ENCODE measurements around the gene ARHGAP26. TPM values are rescaled to one million over a fixed set of nuclear protein-coding genes. Genes with fewer than 3 reads are reported as not detected.

Gene ARHGAP26
- total and polyA plus RNA-seq, 2 experiments from 2014 or later, result 9.5 to 16.8 TPM

GRCh38 chr5:143080407-143080806, 310.2 kb downstream of the ARHGAP26 start (continued):
- TF ChIP-seq, protein P1, sequence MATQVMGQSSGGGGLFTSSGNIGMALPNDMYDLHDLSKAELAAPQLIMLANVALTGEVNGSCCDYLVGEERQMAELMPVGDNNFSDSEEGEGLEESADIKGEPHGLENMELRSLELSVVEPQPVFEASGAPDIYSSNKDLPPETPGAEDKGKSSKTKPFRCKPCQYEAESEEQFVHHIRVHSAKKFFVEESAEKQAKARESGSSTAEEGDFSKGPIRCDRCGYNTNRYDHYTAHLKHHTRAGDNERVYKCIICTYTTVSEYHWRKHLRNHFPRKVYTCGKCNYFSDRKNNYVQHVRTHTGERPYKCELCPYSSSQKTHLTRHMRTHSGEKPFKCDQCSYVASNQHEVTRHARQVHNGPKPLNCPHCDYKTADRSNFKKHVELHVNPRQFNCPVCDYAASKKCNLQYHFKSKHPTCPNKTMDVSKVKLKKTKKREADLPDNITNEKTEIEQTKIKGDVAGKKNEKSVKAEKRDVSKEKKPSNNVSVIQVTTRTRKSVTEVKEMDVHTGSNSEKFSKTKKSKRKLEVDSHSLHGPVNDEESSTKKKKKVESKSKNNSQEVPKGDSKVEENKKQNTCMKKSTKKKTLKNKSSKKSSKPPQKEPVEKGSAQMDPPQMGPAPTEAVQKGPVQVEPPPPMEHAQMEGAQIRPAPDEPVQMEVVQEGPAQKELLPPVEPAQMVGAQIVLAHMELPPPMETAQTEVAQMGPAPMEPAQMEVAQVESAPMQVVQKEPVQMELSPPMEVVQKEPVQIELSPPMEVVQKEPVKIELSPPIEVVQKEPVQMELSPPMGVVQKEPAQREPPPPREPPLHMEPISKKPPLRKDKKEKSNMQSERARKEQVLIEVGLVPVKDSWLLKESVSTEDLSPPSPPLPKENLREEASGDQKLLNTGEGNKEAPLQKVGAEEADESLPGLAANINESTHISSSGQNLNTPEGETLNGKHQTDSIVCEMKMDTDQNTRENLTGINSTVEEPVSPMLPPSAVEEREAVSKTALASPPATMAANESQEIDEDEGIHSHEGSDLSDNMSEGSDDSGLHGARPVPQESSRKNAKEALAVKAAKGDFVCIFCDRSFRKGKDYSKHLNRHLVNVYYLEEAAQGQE (IDR thresholded peaks at IDR 0.05; ENCODE audit: unreplicated experiment), result no peak

GRCh38 chr5:143080982-143081381, 310.8 kb downstream of the ARHGAP26 start:
- H3K36me3 Mint-ChIP-seq (ENCODE audit: low read depth), result no peaks in the 10 kb centered on the region
- H3K9me3 Mint-ChIP-seq, result no peaks in the 10 kb centered on the region
- Histone ChIP-seq H3F3A (replicated peaks; ENCODE audit: low read depth) (no peaks in the 10 kb centered on the region), H2AFZ (no peak overlapping the region), H3K4me2 (no peak overlapping the region), H4K20me1 (replicated peaks; ENCODE audit: insufficient read depth) (no peaks in the 10 kb centered on the region), H3K4me3 (no peak overlapping the region), H3K9me2 (ENCODE audit: insufficient read depth) (peaks cover 2% of the 10 kb centered on the region; the same call in 1 of the 2 replicates), H3K79me2 (replicated peaks; ENCODE audit: insufficient read depth) (no peaks in the 10 kb centered on the region), H3K27me3 (ENCODE audit: insufficient read depth) (no peaks in the 10 kb centered on the region), H3K27ac (ENCODE audit: low read depth) (no peak overlapping the region), H3K36me3 (ENCODE audit: insufficient read depth) (no peaks in the 10 kb centered on the region), H3K4me1 (ENCODE audit: insufficient read depth) (peaks cover 7% of the 10 kb centered on the region)
- no peak overlapping the region for H3K4me3 Mint-ChIP-seq
- ATAC-seq (no peak), DNase-seq (ENCODE audit: low spot score) (no peak)
- H3K4me1 Mint-ChIP-seq, result peaks cover 14% of the 10 kb centered on the region
- peaks cover 3% of the 10 kb centered on the region for H3K27me3 Mint-ChIP-seq (ENCODE audit: insufficient read depth, low read depth, poor library complexity)
- no peak overlapping the region; the same call in 1 of the 2 replicates for H3K27ac Mint-ChIP-seq
- TF ChIP-seq NANOG (IDR thresholded peaks at IDR 0.05; ENCODE audit: borderline replicate concordance), result no peak
- TF ChIP-seq ZNF114 (CRISPR knock-in tag; IDR thresholded peaks at IDR 0.05), result no peak
- TF ChIP-seq EZH2phosphoT487 (IDR thresholded peaks at IDR 0.05; ENCODE audit: unreplicated experiment), result no peak
- TF ChIP-seq, protein P1 (IDR thresholded peaks at IDR 0.05; ENCODE audit: unreplicated experiment), result no peak
- TF ChIP-seq EZH2 (IDR thresholded peaks at IDR 0.05; ENCODE audit: low read depth, unreplicated experiment), result no peak
- no peak for TF ChIP-seq ZNF331 (CRISPR knock-in tag; IDR thresholded peaks at IDR 0.05; ENCODE audit: low read depth)
- no peak for TF ChIP-seq CREB1 (CRISPR knock-in tag; IDR thresholded peaks at IDR 0.05; ENCODE audit: low read depth)
- TF ChIP-seq STAT1 (IDR thresholded peaks at IDR 0.05; ENCODE audit: unreplicated experiment), result no peak
- no peak for TF ChIP-seq ZNF462 (CRISPR knock-in tag; IDR thresholded peaks at IDR 0.05)
- TF ChIP-seq POLR2AphosphoS5 (IDR thresholded peaks at IDR 0.05; ENCODE audit: low read depth), result no peak
- no peak for TF ChIP-seq JUNB (IDR thresholded peaks at IDR 0.05; ENCODE audit: unreplicated experiment)

All from GM23338 (cell line).